ENCODE data around the gene C5orf58. TPM values are rescaled to one million over a fixed set of nuclear protein-coding genes. Genes with fewer than 3 reads are reported as not detected.
"Not testable (repeated sequence)": the region's sequence is repeated elsewhere in the genome, so short reads cannot be mapped to it uniquely, and the experiment has no call there.

C5orf58 gene
- total RNA-seq, 2 donors from 2014 or later: not detected

GRCh38 chr5:170247363-170247762 is 14.6 kb downstream of the C5orf58 start:
- H3K9me3 Mint-ChIP-seq: peaks cover 4 to 5% of the 10 kb centered on the region in 2 donors
- peak overlapping the region; percentile 33 to 52 for H3K27ac Mint-ChIP-seq
- ATAC-seq: no peak
- H3K36me3 Mint-ChIP-seq: peaks cover 55 to 69% of the 10 kb centered on the region in 2 donors
- no peak for DNase-seq (ENCODE audit: low spot score in 2 of 2)

GRCh38 chr5:170248172-170248930 is 15.6 kb downstream of the C5orf58 start:
- no peak overlapping the region for H3K27ac Mint-ChIP-seq
- peak in 1 of 2 donors; percentile 50 for ATAC-seq
- H3K9me3 Mint-ChIP-seq: peaks cover 4 to 5% of the 10 kb centered on the region in 2 donors
- peaks cover 55 to 69% of the 10 kb centered on the region in 2 donors for H3K36me3 Mint-ChIP-seq
- no peak for DNase-seq (ENCODE audit: low spot score in 2 of 2)

DNA sequence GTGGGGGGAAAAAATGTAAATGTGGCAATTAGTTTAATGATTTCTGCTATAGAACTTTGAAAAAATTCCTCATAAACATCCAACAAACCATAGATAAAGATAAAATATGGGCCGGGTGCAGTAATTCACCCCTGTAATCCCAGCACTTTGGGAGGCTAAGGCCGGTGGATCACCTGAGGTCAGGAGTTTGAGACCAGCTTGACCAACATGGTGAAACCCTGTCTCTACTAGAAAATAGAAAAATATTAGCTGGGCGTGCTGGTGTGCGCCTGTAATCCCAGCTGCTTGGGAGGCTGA is 16.1 kb downstream of the C5orf58 start:
- H3K27ac Mint-ChIP-seq; DNase-seq (ENCODE audit: low spot score in 2 of 2); ATAC-seq; H3K9me3 Mint-ChIP-seq: not testable (repeated sequence)
- peaks cover 59 to 69% of the 10 kb centered on the region in 2 donors for H3K36me3 Mint-ChIP-seq

DNA sequence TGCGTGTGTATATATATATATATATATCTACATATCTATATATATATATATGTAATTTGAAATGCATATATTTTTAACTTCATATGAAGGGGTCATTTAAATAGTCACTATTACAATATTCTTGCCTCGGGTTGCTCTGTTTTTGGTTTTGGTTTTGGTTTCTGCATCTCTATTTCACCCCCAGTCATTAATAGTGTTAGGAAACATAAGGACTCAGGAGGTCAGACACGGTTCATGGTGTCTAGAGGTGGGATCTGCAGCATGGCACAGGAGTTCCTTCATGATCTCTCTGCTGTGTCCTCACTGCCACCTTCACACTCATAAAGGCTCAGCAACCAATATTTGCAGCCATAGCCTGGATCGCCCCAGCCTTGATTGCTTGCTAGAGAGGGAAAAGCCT is 16.6 kb downstream of the C5orf58 start:
- peaks cover 63 to 69% of the 10 kb centered on the region in 2 donors for H3K36me3 Mint-ChIP-seq
- peaks cover 4 to 5% of the 10 kb centered on the region in 2 donors for H3K9me3 Mint-ChIP-seq
- no peak overlapping the region for H3K27ac Mint-ChIP-seq
- ATAC-seq (no peak), DNase-seq (ENCODE audit: low spot score in 2 of 2) (no peak)

DNA sequence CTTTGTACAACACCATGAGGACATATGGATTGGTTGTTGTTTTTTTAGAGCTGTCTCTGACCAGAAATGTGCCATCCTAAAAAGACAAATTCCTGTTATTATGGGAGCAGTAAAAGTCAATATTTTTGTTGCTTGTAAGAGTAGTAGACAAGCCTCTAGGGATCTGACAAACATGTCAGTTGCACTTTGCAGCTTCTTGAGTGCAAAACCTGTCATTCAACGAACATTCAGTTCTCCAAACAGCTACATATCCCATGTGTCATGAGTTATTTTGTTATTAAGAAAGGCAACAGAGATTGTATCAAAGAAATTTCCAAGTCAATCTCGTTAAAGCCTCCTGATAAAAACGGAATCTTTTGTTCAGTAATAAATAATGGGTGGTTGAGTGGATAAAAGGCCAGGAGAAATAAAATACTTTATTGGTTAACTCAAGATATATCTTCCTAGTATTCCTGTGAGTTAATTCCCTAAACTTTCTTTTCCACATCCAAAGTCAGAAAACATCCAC is 18.1 kb downstream of the C5orf58 start:
- peaks cover 2 to 4% of the 10 kb centered on the region in 2 donors for H3K9me3 Mint-ChIP-seq
- ATAC-seq (no peak), DNase-seq (ENCODE audit: low spot score in 2 of 2) (no peak)
- peaks cover 64 to 66% of the 10 kb centered on the region in 2 donors for H3K36me3 Mint-ChIP-seq
- no peak overlapping the region for H3K27ac Mint-ChIP-seq

GRCh38 chr5:170251462-170251861 is 18.7 kb downstream of the C5orf58 start:
- Mint-ChIP-seq H3K27ac (peak overlapping the region in 1 of 2 donors; percentile 76), H3K36me3 (peaks cover 64 to 66% of the 10 kb centered on the region in 2 donors), H3K9me3 (peaks cover 0 to 2% of the 10 kb centered on the region in 2 donors)
- DNase-seq (ENCODE audit: low spot score in 2 of 2) (no peak), ATAC-seq (no peak)

DNA sequence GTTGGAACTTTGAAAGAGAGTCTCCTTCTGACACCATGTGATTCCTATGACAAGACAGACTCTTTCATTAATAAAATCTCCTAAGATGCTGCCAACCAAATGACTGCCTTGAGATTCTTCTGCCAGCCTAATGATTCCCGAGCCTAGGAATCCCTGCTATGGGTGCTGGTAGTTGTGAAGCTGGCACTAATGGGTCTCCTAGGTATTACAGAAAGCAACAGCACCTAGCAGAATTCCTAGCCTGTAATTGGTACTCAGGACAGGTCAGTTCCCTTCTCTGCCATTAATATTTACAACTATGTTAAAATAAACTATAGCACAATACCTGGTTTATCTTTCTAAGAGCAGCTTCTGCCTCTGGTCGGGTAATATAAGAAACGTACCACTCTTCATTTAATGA is 19.3 kb downstream of the C5orf58 start:
- H3K36me3 Mint-ChIP-seq: peaks cover 64 to 66% of the 10 kb centered on the region in 2 donors
- no peaks in the 10 kb centered on the region for H3K9me3 Mint-ChIP-seq
- ATAC-seq (no peak), DNase-seq (ENCODE audit: low spot score in 2 of 2) (no peak)
- H3K27ac Mint-ChIP-seq: no peak overlapping the region

DNA sequence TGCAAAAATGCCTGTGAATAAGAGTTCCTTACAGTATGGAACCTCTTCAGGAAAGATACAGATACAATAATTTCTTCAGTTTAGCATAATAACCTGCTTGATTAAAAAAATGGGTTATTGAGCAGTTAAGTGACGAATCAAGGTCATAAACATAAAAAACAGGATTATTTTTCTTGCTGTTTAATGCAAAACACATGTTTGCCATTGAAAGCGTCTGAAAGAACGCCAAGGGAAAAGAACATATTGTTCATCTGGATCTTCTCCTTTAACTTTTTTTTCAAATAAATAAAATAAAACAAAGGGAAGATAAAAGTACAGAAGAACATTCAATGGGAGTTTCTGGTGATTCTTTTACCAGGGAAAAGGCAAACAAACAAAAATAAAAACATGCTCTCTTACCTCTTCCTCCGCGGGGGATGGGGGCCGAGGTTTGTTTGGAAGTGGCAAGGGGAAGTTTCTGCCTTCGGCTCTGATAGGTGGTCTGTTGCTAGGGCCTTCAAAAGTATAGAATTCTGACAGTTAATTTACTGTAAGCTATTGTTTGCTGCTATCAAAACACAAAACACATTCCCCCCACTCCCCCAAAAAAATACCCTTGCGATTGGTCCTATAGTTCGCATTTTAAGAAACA is 20.1 kb downstream of the C5orf58 start:
- Mint-ChIP-seq H3K9me3 (no peaks in the 10 kb centered on the region), H3K36me3 (peaks cover 59 to 66% of the 10 kb centered on the region in 2 donors), H3K27ac (no peak overlapping the region)
- ATAC-seq (no peak), DNase-seq (ENCODE audit: low spot score in 2 of 2) (no peak)

GRCh38 chr5:170254056-170254455 is 21.3 kb downstream of the C5orf58 start:
- DNase-seq (ENCODE audit: low spot score in 2 of 2) (peak; percentile 60 to 72), ATAC-seq (peak; percentile 94 to 98)
- Mint-ChIP-seq H3K9me3 (no peaks in the 10 kb centered on the region), H3K27ac (peak overlapping the region; percentile 20 to 75), H3K36me3 (peaks cover 57 to 65% of the 10 kb centered on the region in 2 donors)

DNA sequence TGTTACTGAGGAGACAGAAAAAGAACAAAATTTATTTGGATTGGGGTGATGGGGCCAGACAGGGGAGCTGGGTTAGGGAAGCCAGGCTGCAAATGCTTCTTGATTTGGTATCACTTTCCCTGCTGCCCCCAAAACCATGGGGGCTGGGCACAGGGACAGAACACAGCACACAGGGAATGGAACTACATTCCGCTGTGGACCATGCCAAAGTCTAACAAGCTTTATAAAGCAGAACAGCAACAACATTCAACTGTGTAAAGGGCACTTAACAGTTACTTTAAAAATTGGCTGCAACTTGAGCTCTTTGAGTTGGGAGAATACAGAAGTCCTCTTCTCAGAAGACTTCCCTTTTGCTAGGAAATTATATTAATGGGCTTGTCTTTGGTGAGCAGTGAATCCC is 23.8 kb downstream of the C5orf58 start:
- ATAC-seq: no peak
- DNase-seq (ENCODE audit: low spot score in 2 of 2): no peak
- H3K27ac Mint-ChIP-seq: peak overlapping the region; percentile 27 to 77
- peaks cover 54 to 62% of the 10 kb centered on the region in 2 donors for H3K36me3 Mint-ChIP-seq
- no peaks in the 10 kb centered on the region for H3K9me3 Mint-ChIP-seq

DNA sequence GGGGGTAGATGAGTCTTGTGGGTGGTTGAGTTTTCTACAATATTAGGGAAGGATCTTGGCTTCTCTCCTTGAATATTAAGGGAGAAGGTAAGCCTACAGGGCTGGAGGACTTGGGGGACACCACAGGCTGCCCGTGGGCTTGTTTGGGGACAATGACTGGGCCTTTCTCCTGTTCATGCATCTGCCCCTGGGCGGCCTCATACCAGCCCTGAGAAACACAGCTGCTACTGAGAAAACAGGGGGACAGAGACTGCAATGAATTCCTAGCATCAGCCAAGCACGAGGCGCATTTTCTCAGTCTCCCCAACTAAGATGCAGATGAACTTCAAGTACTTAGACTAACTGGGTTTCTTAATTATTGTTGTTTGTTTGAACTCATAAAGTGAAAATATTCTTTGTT is 24.6 kb downstream of the C5orf58 start:
- DNase-seq (ENCODE audit: low spot score in 2 of 2): no peak
- H3K27ac Mint-ChIP-seq: peak overlapping the region; percentile 27 to 77
- ATAC-seq: no peak
- H3K36me3 Mint-ChIP-seq: peaks cover 59 to 63% of the 10 kb centered on the region in 2 donors
- H3K9me3 Mint-ChIP-seq: no peaks in the 10 kb centered on the region

DNA sequence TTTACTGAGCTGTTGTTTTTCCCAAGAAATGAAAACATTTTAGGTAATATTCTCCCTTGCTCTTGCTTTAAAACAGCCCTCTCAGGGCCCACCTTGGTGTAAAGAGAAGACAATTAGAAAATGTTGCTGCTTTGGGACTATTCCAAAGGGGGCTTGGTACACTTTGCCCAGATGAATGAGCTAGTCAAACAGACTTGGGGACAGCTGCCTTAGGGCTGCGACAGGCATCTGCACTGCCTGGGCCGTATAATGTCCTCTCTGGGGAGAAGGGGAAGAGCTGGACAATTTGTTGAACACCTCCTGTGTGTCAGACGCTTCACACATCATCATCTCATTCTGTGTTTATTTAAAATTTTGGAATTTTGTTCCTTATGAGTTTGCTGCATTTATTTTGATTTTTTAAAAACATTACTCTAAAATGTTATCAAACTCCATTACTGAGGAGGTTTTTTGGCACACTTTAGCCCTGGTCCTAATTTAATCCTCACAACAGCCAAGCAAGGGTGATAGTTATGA is 28.8 kb downstream of the C5orf58 start:
- ATAC-seq: no peak
- peak overlapping the region; percentile 90 to 96 for H3K27ac Mint-ChIP-seq
- no peak for DNase-seq (ENCODE audit: low spot score in 2 of 2)
- H3K9me3 Mint-ChIP-seq: no peaks in the 10 kb centered on the region
- H3K36me3 Mint-ChIP-seq: peaks cover 52 to 84% of the 10 kb centered on the region in 2 donors

DNA sequence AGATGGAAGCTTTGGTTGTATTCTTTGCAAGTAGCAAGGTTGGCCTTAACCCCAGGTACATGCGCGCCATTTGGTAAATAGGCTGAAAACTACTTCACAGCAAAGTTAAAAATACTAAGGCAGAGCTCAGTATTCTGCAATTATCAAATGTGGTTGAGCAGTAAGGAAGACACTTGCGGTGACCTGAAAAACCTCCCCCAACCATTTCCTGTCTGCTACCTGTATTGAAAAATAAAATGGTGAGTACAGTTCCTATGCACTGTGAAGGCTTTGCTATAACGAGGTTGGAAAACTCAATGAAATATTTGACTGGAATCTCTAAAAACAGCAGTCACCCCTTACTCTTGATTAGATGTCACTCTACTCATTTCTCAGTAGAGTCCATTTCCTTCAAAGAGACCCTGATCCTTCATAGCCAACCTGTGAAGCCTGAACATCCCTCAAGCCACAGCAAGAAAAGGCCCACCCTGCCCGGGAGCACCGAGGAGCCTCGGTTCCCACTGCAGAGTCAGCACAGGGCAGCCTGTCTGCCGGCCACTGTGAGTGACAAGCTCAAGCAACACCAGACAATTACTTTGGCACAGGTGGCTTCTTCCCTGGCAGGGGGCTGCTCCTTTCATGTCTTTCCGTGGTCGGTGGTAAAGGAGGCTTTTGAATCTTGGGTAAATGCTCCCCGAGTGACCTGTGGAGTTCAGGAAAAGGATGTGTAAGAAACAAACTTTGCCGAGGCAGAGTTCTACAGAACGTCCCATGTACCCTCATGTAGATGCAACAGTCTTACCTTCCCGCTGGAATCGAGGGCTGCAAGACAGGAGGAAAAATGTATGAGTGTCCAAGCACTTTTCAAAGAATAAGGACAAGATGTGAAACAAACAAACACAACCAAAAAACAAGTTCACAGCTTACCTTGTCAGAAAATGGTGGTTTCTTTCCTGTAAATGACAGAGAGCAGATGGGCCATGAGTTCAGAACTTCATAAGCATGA is 29.6 kb downstream of the C5orf58 start:
- peak; percentile 23 to 37 for ATAC-seq
- DNase-seq (ENCODE audit: low spot score in 2 of 2): no peak
- H3K36me3 Mint-ChIP-seq: peaks cover 49 to 84% of the 10 kb centered on the region in 2 donors
- no peaks in the 10 kb centered on the region for H3K9me3 Mint-ChIP-seq
- peak overlapping the region; percentile 90 to 96 for H3K27ac Mint-ChIP-seq

- H3K9me3 Mint-ChIP-seq: no peaks in the 10 kb centered on the region
- ATAC-seq (no peak), DNase-seq (ENCODE audit: low spot score in 2 of 2) (no peak)
- H3K36me3 Mint-ChIP-seq: peaks cover 53 to 81% of the 10 kb centered on the region in 2 donors
- peak overlapping the region; percentile 35 to 87 for H3K27ac Mint-ChIP-seq
Measured at GRCh38 chr5:170263906-170264305, 31.1 kb downstream of the C5orf58 start.

- H3K27ac Mint-ChIP-seq: peak overlapping the region in 1 of 2 donors; percentile 87
- no peak for ATAC-seq
- H3K36me3 Mint-ChIP-seq: peaks cover 53 to 81% of the 10 kb centered on the region in 2 donors
- DNase-seq (ENCODE audit: low spot score in 2 of 2): no peak
- no peaks in the 10 kb centered on the region for H3K9me3 Mint-ChIP-seq
Measured at GRCh38 chr5:170265522-170265921, 32.7 kb downstream of the C5orf58 start.

All from activated naive CD4-positive, alpha-beta T cell treated with anti-CD3 and anti-CD28 coated beads, Interleukin-2, amount 50 U/mL, for 72 hours (primary cell).